Fibroblast of mammary gland (primary cell): ENCODE data around the gene CDK4.
"Not testable (repeated sequence)": the region's sequence is repeated elsewhere in the genome, so short reads cannot be mapped to it uniquely, and the experiment has no call there.

Source experiments
- DNase-seq: peaks from one replicate; pipeline ENCODE4 v3.0.0-alpha.2; 2010; ENCODE audit warnings: low read depth
- H3K4me3 ChIP-seq: 2 replicates; pipeline ENCODE4 v1.5.1; 2011; ENCODE audit warnings: low read depth, mild to moderate bottlenecking, low read length, moderate library complexity; ENCODE audit not compliant: control insufficient read depth
- TF ChIP-seq, protein P1 (sequence below): conservative IDR thresholded peaks from 2 replicates; pipeline ENCODE4 v1.5.1; 2011; ENCODE audit warnings: low read depth, low read length, inconsistent platforms; ENCODE audit not compliant: control insufficient read depth, insufficient read depth

Gene CDK4

DNA sequence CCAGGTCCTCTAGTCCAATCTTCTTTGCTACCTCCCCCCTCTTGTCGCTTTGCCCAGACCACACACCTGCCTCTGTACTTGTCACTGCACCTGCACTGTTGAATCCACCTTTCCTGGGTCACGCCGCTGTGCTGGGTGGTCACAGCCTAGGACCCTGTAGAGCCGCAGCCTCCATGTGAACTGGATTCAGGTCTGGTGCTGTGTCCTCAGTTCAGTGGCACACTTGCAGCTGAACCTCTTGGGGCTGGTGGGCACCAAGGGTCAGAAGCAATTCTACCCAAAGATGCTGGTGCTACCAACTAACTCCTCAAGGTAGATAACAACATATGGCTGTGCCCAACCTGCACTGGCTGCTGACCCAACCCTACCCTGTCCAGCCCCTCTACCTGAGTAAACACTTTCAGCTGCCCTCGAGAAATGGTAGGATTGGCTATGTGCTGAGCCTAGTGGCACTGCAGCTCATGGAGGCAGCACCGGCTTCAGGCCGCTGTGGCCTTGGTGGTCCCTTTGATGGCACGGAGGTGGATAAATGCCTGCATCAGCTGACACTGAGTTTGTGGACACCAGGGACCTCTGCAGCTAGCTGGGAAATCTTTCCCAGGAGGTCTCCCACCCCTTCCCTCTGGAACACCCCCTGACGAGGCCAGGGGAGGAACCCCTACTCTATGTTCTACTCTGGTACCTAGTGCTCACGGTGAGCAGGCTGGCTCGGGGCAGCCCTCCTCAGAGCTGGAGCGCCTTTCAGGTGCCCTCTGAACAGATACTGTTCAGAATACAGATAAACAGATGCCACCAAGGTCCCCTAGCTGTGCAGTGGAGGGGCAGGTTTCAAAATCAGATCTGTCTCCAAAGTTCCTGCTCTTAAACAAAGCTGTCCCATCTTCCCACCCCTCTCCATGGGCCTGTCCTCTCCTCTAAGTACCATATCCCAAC is 27.8 kb downstream of the CDK4 start:
- TF ChIP-seq, protein P1, sequence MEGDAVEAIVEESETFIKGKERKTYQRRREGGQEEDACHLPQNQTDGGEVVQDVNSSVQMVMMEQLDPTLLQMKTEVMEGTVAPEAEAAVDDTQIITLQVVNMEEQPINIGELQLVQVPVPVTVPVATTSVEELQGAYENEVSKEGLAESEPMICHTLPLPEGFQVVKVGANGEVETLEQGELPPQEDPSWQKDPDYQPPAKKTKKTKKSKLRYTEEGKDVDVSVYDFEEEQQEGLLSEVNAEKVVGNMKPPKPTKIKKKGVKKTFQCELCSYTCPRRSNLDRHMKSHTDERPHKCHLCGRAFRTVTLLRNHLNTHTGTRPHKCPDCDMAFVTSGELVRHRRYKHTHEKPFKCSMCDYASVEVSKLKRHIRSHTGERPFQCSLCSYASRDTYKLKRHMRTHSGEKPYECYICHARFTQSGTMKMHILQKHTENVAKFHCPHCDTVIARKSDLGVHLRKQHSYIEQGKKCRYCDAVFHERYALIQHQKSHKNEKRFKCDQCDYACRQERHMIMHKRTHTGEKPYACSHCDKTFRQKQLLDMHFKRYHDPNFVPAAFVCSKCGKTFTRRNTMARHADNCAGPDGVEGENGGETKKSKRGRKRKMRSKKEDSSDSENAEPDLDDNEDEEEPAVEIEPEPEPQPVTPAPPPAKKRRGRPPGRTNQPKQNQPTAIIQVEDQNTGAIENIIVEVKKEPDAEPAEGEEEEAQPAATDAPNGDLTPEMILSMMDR: no peak
- H3K4me3 ChIP-seq: no peak overlapping the region
- DNase-seq: no peak

DNA sequence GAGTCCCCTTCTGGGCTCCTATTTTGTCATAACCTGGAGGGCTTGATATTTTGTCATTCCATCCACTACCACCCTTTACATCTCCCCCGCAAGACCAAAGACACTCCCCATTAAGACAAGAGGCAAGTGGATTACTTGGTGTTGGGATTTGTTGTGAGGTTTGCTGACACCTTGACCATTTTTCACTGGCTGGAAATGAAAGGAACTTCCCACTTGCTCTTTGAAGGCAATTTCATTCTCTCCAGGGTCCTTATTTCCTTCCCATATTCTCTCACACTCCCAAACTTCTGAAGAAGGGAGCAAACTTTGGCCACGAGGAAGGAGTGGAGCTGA is 28.5 kb downstream of the CDK4 start:
- DNase-seq: no peak
- no peak overlapping the region for H3K4me3 ChIP-seq
- TF ChIP-seq, protein P1: no peak

DNA sequence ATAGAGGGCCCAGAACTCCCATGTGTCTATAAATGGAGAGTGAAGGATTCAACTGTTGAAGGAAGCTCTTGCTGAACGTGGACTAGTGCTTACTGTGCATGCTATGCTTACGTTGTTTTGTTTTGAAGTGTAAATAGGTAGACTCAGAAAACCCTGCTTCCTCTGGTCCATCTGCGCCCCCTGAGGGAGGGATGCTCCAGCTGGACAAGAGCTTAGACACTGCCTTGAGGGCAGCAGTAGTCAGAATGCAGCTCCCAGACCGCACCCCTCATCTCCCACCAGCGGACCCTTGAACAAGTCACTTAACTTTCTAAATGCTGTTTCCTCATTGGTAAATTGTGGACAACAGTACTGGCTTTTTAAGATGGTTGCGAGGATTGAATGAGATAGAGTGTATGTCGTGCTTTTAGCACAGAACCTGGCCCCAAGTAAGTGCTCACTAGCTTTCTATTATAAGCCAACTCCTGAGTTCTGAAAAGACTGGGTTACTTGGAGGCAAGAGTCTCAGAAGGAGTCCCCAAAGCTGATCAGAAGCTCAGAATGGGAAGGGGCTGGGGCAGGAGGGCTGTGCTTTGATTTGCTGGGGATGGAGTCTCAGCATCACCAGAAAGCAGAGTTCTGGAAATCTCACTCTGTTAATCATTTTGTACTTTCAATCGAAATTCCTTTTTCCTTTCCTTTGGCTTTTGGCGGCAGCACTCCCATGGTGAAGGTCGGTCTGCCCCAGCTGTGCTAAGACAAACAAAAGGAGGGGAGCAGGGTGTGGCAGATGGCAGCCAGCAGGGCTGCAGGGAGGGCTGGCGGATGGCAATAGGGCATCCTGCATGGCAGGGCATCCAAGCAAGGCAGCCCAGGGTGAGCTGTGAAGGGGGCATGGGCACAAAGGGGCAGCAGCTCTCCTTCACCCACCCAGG is 29.1 kb downstream of the CDK4 start:
- no peak for DNase-seq
- TF ChIP-seq, protein P1: no peak
- H3K4me3 ChIP-seq: no peak overlapping the region

DNA sequence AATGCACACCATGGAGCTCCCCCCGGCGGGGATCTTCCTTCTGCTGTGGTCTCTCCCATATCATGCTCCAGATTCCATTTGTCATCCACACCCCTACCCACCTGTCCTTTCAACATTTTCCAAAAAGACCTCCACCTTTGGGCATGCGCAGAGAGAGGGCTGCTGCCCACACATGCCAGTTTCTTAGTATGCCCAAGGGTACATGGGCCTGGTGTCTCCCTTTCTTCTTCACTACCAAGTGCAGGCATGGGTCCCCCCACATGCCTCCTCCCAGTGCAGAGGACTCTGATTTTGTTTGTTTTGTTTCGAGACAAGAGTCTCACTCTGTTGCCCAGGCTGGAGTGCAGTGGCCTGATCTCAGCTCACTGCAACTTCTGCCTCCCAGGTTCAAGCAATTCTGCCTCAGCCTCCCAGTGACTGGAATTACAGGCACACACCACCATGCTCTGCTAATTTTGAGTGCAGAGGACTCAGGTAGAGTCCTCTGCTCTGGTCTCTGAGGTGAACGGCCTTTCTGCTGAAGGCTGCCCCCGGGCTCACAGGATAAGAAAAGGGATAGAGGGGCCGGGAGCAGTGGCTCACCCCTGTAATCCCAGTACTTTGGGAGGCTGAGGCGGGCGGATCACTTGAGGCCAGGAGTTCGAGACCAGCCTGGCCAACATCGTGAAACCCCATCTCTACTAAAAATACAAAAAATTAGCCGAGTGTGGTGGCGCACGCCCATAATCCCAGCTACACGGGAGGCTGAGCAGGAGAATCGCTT is 30.1 kb downstream of the CDK4 start:
- not testable (repeated sequence) for H3K4me3 ChIP-seq, DNase-seq

DNA sequence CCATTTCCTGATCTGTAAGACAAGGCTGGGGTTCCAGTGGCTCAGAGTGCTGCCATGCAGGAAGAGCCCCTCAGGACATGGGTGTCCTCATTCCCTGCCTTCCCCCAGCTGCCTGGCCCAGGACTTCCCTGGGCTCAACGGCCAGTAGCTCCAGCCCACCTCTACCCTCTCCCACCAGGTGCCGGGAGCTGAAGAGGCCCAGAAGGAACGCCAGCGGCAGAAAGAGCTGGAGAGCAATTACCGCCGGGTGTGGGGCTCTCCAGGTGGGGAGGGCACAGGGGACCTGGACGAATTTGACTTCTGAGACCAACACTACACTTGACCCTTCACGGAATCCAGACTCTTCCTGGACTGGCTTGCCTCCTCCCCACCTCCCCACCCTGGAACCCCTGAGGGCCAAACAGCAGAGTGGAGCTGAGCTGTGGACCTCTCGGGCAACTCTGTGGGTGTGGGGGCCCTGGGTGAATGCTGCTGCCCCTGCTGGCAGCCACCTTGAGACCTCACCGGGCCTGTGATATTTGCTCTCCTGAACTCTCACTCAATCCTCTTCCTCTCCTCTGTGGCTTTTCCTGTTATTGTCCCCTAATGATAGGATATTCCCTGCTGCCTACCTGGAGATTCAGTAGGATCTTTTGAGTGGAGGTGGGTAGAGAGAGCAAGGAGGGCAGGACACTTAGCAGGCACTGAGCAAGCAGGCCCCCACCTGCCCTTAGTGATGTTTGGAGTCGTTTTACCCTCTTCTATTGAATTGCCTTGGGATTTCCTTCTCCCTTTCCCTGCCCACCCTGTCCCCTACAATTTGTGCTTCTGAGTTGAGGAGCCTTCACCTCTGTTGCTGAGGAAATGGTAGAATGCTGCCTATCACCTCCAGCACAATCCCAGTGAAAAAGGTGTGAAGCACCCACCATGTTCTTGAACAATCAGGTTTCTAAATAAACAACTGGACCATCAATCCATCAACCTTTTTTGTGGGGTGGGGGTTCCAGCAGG is 31.2 kb downstream of the CDK4 start:
- TF ChIP-seq, protein P1: no peak
- no peak overlapping the region for H3K4me3 ChIP-seq
- DNase-seq: no peak

DNA sequence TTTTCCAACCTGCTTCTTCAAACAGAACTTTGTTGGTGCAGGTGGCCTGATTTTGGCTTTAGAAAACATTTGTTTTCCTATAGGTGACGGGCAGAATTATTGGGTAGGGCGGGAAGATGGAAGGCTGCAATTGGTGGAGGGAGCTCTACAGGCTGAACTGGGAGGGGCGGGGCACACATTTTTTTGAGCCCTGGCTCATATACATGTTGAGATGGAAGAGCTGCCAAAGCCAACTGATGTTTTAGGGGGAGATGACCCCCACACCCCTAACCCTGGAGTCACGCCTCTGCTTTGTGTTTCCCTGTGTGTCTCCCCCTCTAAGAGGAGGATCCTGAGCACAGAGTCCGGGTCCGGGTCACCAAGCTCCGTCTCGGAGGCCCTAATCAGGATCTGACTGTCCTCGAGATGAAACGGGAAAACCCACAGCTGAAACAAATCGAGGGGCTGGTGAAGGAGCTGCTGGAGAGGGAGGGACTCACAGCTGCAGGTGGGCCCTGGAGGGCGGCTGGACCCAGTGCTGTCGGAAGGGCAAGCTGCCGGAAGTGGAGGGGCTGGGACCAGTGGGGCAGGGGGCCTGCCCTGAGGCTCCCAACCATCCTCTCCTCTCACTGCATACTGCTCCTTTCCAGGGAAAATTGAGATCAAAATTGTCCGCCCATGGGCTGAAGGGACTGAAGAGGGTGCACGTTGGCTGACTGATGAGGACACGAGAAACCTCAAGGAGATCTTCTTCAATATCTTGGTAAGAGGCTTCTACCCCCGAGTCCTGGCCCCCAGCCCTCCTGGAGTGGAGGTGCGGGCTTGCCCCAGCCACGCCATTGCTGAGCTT is 32.1 kb downstream of the CDK4 start:
- TF ChIP-seq, protein P1: no peak
- DNase-seq: no peak
- no peak overlapping the region for H3K4me3 ChIP-seq
